Measurements from ENCODE around the gene FGD5. TPM values are rescaled to one million over a fixed set of nuclear protein-coding genes. Genes with fewer than 3 reads are reported as not detected.

The FGD5 gene
- total RNA-seq, 2 donors from 2014 or later: 15.3 to 17.0 TPM

GRCh38 chr3:14872706-14873105 lies 53.9 kb downstream of the FGD5 start:
- H3K36me3 ChIP-seq (ENCODE audit: control insufficient read depth, insufficient read depth, low read length): no peaks in the 10 kb centered on the region
- Mint-ChIP-seq H3K4me3 (no peak overlapping the region), H3K27ac (peak overlapping the region; percentile 28), H3K36me3 (ENCODE audit: low read depth) (peaks cover 2% of the 10 kb centered on the region), H3K27me3 (ENCODE audit: insufficient read depth) (no peaks in the 10 kb centered on the region), H3K4me1 (peaks cover 12% of the 10 kb centered on the region), H3K9me3 (no peaks in the 10 kb centered on the region)
- 60 to 63% methylated on average over 3 to 4 of the region's 4 CpGs for WGBS, 2 experiments (ENCODE audit: insufficient coverage in 1 of 2, insufficient read length in 1 of 2)
- peaks cover 6% of the 10 kb centered on the region for H3K4me1 ChIP-seq (ENCODE audit: control insufficient read depth, insufficient read depth, low read length)
- no peak for TF ChIP-seq CTCF (conservative IDR thresholded peaks at IDR 0.05)
- no peak overlapping the region for H3K27ac ChIP-seq (ENCODE audit: low read depth, low read length)
- DNase-seq: peak; percentile 37
- no peaks in the 10 kb centered on the region for H3K9me3 ChIP-seq (ENCODE audit: control insufficient read depth, low read length)
- H3K27me3 ChIP-seq (ENCODE audit: control insufficient read depth, insufficient read depth, low read length, poor library complexity, severe bottlenecking): no peaks in the 10 kb centered on the region
- no peak overlapping the region for H3K4me3 ChIP-seq (ENCODE audit: low read length)
- H3K9ac ChIP-seq (ENCODE audit: extremely low read depth, low read length, poor library complexity, severe bottlenecking): no peak overlapping the region

- DNase-seq: peak; percentile 49
- H3K36me3 Mint-ChIP-seq (ENCODE audit: low read depth): no peaks in the 10 kb centered on the region
- no peak overlapping the region for H3K4me3 Mint-ChIP-seq
- no peaks in the 10 kb centered on the region for H3K36me3 ChIP-seq (ENCODE audit: control insufficient read depth, insufficient read depth, low read length)
- H3K9me3 ChIP-seq (ENCODE audit: control insufficient read depth, low read length): no peaks in the 10 kb centered on the region
- no peaks in the 10 kb centered on the region for H3K9me3 Mint-ChIP-seq
- peaks cover 19% of the 10 kb centered on the region for H3K4me1 Mint-ChIP-seq
- H3K4me1 ChIP-seq (ENCODE audit: control insufficient read depth, insufficient read depth, low read length): peaks cover 6% of the 10 kb centered on the region
- no peak overlapping the region for H3K27ac ChIP-seq (ENCODE audit: low read depth, low read length)
- TF ChIP-seq CTCF (conservative IDR thresholded peaks at IDR 0.05): no peak
- H3K27me3 Mint-ChIP-seq (ENCODE audit: insufficient read depth): no peaks in the 10 kb centered on the region
- 29 to 76% methylated on average over 1 to 4 of the region's 4 CpGs for WGBS, 2 experiments (ENCODE audit: insufficient coverage in 1 of 2, insufficient read length in 1 of 2)
- no peaks in the 10 kb centered on the region for H3K27me3 ChIP-seq (ENCODE audit: control insufficient read depth, insufficient read depth, low read length, poor library complexity, severe bottlenecking)
- H3K9ac ChIP-seq (ENCODE audit: extremely low read depth, low read length, poor library complexity, severe bottlenecking): no peak overlapping the region
- peak overlapping the region; percentile 44 for H3K27ac Mint-ChIP-seq
- no peak overlapping the region for H3K4me3 ChIP-seq (ENCODE audit: low read length)
Measured at GRCh38 chr3:14874784-14875183, 56.0 kb downstream of the FGD5 start.

GRCh38 chr3:14875411-14876175 lies 56.8 kb downstream of the FGD5 start:
- peaks cover 6% of the 10 kb centered on the region for H3K4me1 ChIP-seq (ENCODE audit: control insufficient read depth, insufficient read depth, low read length)
- no peaks in the 10 kb centered on the region for H3K36me3 ChIP-seq (ENCODE audit: control insufficient read depth, insufficient read depth, low read length)
- Mint-ChIP-seq H3K9me3 (no peaks in the 10 kb centered on the region), H3K4me1 (peaks cover 19% of the 10 kb centered on the region), H3K27ac (peak overlapping the region; percentile 44), H3K36me3 (ENCODE audit: low read depth) (no peaks in the 10 kb centered on the region), H3K27me3 (ENCODE audit: insufficient read depth) (no peaks in the 10 kb centered on the region), H3K4me3 (no peak overlapping the region)
- no peak overlapping the region for H3K27ac ChIP-seq (ENCODE audit: low read depth, low read length)
- no peaks in the 10 kb centered on the region for H3K9me3 ChIP-seq (ENCODE audit: control insufficient read depth, low read length)
- WGBS, 2 experiments (ENCODE audit: insufficient coverage in 1 of 2, insufficient read length in 1 of 2): 94 to 100% methylated on average over 5 to 8 of the region's 8 CpGs
- H3K9ac ChIP-seq (ENCODE audit: extremely low read depth, low read length, poor library complexity, severe bottlenecking): no peak overlapping the region
- H3K4me3 ChIP-seq (ENCODE audit: low read length): no peak overlapping the region
- peak; percentile 28 for DNase-seq
- H3K27me3 ChIP-seq (ENCODE audit: control insufficient read depth, insufficient read depth, low read length, poor library complexity, severe bottlenecking): no peaks in the 10 kb centered on the region
- no peak for TF ChIP-seq CTCF (conservative IDR thresholded peaks at IDR 0.05)
